Mononuclear cell (primary cell): ENCODE measurements around the gene HSPH1. TPM values are rescaled to one million over a fixed set of nuclear protein-coding genes. Genes with fewer than 3 reads are reported as not detected.
"Not testable (repeated sequence)": the region's sequence is repeated elsewhere in the genome, so short reads cannot be mapped to it uniquely, and the experiment has no call there.

ENCODE experiments used
- H3K27me3 ChIP-seq: 2 replicates; pipeline ENCODE4 v1.6.0; 2011; ENCODE audit warnings: low read length, control low read depth; ENCODE audit not compliant: insufficient read depth
- H3K4me1 ChIP-seq: 2 replicates; pipeline ENCODE4 v1.5.1; 2011; ENCODE audit warnings: mild to moderate bottlenecking, low read length, control low read depth; ENCODE audit not compliant: insufficient read depth
- H3K4me3 ChIP-seq: 2 replicates; pipeline ENCODE4 v1.5.1; 2011; ENCODE audit warnings: mild to moderate bottlenecking, low read length, moderate library complexity
- H3K9me3 ChIP-seq: 2 replicates; pipeline ENCODE4 v1.5.1; 2011; ENCODE audit warnings: low read depth, mild to moderate bottlenecking, control low read depth, low read length
- total RNA-seq: library from RNA; depleted of rRNA; stranded (reverse); fragments of >200 nt; gene quantifications from one replicate; pipeline ENCODE4 v1.2.3, GENCODE V29; 2012

The HSPH1 gene
- total RNA-seq, 1 donor: 60.7 TPM

- no peak overlapping the region for H3K4me3 ChIP-seq
- no peaks in the 10 kb centered on the region for H3K27me3 ChIP-seq
- no peaks in the 10 kb centered on the region for H3K4me1 ChIP-seq
- no peaks in the 10 kb centered on the region for H3K9me3 ChIP-seq
Measured at GRCh38 chr13:31101472-31102170, 60.1 kb downstream of the HSPH1 start.

GRCh38 chr13:31100721-31101120 lies 61.0 kb downstream of the HSPH1 start:
- H3K4me3 ChIP-seq: no peak overlapping the region
- no peaks in the 10 kb centered on the region for H3K27me3 ChIP-seq
- H3K9me3 ChIP-seq: no peaks in the 10 kb centered on the region
- H3K4me1 ChIP-seq: no peaks in the 10 kb centered on the region

DNA sequence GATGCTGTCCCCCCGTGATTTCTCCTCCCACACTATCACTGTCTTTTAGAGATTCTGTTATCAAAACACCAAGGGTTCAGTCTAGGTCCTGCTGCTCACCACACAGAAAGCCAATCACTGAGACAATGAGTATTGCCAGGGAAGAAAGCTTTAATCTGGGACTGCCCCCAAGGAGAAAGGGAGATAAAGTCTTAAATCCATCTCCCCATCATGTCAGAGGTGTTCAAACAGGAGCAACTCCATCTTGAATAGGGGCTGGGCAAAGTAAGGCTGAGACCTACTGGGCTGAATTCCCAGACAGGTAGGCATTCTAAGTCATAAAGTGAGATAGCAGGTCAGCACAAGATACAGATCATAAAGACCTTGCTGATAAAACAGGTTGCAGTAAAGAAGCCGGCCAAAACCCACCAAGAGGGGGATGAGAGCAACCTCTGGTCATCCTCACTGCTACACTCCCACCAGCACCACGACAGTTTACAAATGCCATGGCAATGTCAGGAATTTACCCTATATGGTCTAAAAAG lies 63.7 kb downstream of the HSPH1 start:
- not testable (repeated sequence) for H3K9me3 ChIP-seq, H3K4me3 ChIP-seq, H3K27me3 ChIP-seq, H3K4me1 ChIP-seq

DNA sequence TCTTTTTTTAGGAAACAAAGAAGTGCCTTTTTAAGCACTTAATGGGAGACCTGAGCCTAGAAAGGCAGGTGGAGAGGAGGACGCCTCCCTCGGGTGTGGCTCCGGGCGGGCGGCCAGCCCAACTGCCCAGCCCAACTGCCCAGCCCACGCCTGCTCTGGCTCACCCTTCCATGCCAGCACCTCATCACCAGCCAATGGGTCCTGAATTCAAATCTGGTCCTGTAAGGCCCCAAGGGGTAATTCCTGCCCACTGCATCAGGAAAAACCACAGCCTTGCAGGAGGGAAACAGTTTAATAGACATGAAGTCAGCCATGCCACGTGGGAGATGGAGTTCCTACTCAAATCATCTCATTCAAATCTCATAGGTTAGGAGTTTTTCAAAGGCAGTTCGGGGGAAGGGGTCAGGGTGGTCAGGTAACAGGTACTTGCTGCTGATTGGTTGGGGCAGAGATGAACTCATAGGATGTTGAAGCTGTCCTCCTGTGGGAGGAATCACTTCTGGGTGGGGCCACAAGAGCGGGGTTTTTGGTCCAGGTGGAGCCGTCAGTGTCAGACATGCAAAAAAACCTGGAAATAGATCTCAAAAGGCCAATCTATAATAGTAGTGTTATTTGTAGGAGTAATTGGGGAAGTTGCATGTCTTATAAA lies 64.9 kb downstream of the HSPH1 start:
- Histone ChIP-seq H3K9me3 (no peaks in the 10 kb centered on the region), H3K27me3 (no peaks in the 10 kb centered on the region), H3K4me3 (no peak overlapping the region), H3K4me1 (no peaks in the 10 kb centered on the region)

DNA sequence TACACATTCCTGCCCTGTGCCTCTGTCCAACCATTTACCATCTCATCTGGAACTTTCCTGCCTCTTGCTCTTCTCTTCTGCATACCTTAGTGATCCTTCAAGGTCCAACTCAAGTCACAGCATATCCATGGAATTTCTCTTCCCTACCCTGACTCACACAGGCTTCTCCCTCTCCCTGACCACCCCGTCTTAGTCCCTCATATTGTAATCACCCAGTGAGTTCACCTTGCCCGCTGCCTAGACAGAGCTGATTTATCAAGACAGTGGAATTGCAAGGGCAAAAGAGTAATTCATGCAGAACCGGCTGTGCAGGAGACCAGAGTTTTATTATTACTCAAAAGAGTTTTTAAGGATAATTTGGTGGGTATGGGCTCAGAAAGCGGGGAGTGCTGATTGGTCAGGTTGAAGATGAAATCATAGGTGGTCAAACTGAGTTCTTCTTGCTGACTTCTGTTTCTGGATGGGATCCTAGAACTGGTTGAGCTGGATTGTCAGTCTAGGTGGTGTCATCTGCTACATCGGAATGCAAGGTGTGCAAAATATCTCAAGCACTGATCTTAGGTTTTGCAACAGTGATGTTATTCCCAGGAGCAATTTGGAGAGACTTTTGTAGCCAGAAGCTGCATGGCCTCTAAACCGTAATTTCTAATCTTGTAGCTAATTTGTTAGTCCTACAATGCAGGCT lies 67.2 kb downstream of the HSPH1 start:
- Histone ChIP-seq H3K27me3 (no peaks in the 10 kb centered on the region), H3K4me3 (no peak overlapping the region), H3K4me1 (no peaks in the 10 kb centered on the region)

DNA sequence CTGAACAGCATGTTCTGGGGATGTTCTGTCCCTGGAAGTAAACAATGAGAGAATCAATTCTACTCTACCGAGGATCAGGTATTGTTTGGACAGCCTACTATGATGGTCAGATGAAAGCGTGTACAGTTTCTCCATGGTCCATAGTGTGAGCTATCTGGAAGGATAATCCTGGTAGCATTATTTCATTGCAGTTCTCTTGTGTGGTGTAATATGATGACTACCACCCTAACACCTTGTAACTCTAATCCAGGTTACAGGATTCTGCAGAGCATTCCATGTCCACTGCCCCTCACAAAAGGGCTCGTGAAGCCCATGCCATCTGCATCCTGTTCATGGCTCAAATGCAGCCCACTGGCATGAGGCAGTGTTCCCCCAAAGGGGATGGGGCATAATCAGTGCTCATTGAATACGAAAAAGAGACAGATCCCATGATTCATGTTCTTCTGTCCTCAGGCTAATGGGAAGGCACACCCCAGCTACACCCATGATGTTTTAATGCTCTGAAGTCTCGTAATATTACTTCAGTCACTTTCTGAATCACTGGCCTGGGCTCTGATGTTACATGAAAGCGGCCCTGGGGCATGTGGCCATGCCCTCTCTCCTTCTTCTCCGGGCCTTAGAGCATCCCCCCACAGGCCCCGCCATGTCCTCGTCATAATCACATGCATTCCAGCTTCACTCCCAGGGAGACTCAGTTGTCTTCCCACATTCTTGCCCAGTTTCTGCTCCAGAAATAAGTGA lies 68.4 kb downstream of the HSPH1 start:
- no peaks in the 10 kb centered on the region for H3K27me3 ChIP-seq
- H3K4me1 ChIP-seq: no peaks in the 10 kb centered on the region
- no peaks in the 10 kb centered on the region for H3K9me3 ChIP-seq
- no peak overlapping the region for H3K4me3 ChIP-seq

More for the DNA sequence above, 67.2 kb downstream of the HSPH1 start:
- H3K9me3 ChIP-seq: no peaks in the 10 kb centered on the region

DNA sequence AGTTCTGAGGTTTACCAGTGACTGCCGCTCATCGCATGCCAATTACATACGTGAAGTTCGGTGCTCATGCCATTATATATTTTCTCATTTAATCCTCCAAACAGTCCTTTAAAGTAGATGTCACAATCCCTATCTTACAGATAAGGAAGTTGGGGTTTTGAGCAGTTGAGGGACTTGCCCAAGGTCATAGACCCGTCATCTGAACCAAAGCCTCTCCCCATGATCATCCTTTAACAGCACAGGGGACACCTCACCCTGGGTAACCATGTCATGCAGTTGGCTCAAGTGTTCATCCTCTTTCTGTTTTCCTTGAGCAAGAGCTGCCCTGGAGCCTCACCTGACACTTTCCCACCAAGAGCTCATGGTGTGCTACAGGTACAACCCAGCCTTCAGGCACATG lies 69.1 kb downstream of the HSPH1 start:
- H3K4me1 ChIP-seq: no peaks in the 10 kb centered on the region
- H3K9me3 ChIP-seq: no peaks in the 10 kb centered on the region
- H3K27me3 ChIP-seq: no peaks in the 10 kb centered on the region
- no peak overlapping the region for H3K4me3 ChIP-seq

DNA sequence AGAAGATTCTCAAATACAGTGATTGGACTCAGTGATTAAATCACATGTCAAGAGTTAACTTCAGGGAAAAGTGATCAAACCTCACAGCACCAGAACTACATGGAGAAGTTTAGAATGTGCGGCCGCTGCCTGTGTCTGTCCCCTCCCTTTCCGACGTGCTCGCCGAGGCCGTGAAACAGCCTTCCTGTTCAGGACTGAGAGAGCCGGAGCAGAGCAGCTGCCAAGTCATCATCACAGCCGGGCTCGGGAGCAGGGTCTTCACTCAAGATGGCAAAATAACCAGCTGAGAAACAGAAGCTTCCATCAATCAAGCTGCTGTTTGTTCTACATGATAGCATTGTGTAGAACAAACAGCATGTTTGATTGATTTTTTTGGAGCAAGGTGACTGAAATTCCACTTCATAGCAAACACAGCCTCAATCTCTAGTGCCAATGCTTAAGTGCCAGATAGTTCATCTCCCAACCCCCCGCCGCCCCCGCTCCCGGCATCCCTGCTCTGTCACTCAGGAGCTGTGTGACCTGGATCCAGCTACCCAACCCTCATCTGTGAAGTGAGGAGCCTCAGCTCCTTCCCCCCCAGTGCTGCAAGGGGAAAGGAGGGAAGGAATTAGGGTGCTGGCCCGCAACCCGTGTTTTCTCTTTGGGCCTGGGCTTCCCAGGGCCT lies 70.6 kb downstream of the HSPH1 start:
- Histone ChIP-seq H3K9me3 (no peaks in the 10 kb centered on the region), H3K27me3 (peaks cover 2% of the 10 kb centered on the region), H3K4me1 (no peaks in the 10 kb centered on the region), H3K4me3 (no peak overlapping the region)

DNA sequence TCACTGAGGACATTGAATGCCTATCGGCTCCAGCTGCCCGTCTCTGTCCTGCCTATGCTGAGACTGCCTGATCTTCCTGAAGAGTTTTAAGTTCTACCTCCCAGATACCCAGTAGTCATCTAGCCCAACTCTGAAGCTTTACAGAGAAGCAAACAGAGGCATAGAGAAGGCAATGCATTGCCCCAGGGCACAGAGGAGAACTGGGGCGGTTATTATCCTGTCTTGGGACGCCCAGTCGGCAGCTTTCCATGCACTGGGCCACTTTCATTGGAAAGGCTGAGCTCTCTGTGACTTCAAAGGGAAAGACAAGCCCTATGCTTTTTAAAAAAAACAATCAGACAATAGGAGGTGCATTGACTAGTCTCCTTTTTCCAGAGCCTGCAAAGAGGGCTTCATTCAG lies 71.6 kb downstream of the HSPH1 start:
- peaks cover 2% of the 10 kb centered on the region for H3K27me3 ChIP-seq
- no peaks in the 10 kb centered on the region for H3K9me3 ChIP-seq
- no peak overlapping the region for H3K4me3 ChIP-seq
- no peaks in the 10 kb centered on the region for H3K4me1 ChIP-seq

GRCh38 chr13:31089649-31090048 lies 72.1 kb downstream of the HSPH1 start:
- Histone ChIP-seq H3K9me3 (no peaks in the 10 kb centered on the region), H3K27me3 (peaks cover 2% of the 10 kb centered on the region), H3K4me3 (no peak overlapping the region)

DNA sequence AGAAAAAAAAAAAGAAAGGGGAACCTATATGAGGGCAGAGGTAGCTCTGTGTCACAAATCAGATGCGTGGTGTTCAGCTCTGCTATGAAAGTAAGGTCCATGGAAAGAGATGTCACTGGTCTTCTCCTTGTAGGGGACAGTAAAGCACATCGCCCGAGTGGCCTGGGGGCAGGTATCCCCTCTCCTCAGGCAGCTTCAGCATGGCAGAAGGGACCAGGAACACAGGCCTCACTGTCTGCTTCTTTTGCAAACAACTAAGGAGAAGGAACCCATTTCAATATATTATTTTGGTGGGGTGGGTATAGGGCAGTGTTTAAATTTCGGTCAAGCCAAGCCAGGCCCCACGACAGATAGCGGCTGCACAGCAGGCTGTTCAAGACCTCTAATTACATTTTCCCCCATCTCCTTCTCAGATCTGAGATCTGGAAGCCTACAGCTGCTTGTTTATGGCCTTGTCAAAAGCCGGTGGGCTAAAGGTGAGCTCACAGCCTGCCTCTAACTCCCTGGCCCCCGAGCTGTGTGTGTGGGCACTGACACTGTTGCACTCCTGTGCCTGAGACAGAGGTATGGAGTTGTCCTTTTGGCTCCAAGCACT lies 72.8 kb downstream of the HSPH1 start:
- no peaks in the 10 kb centered on the region for H3K4me1 ChIP-seq
- H3K9me3 ChIP-seq: no peaks in the 10 kb centered on the region
- no peak overlapping the region for H3K4me3 ChIP-seq
- peaks cover 2% of the 10 kb centered on the region for H3K27me3 ChIP-seq

More at GRCh38 chr13:31089649-31090048, 72.1 kb downstream of the HSPH1 start:
- H3K4me1 ChIP-seq: no peaks in the 10 kb centered on the region
